Natural killer cell (primary cell): ENCODE measurements around the gene MRPL17. TPM values are rescaled to one million over a fixed set of nuclear protein-coding genes. Genes with fewer than 3 reads are reported as not detected.

Experiments
- ATAC-seq, 3 donors: fragments of 150-1000 bp in 2 of 3; fragments of 200-7000 bp in 1 of 3; cut with Tn5 transposase; 1 replicate in 1 of 3; 2 replicates in 2 of 3; pipeline ENCODE4 v1.10.0; 2021; ENCODE audit warnings: mild to moderate bottlenecking in 2 of 3, moderate library complexity in 2 of 3
- DNase-seq, 2 donors: peaks; one replicate each; pipeline versions ENCODE4 v3.0.0 to v3.0.0-alpha.2; 2013 to 2021; ENCODE audit warnings: mixed read lengths in 1 of 2
- H3K27ac ChIP-seq: one replicate; pipeline ENCODE4 v1.5.1; 2013; ENCODE audit warnings: mild to moderate bottlenecking, low read length
- H3K27me3 ChIP-seq: one replicate; pipeline ENCODE4 v1.6.1; 2013; ENCODE audit warnings: low read length; ENCODE audit not compliant: control insufficient read depth, insufficient read depth
- H3K36me3 ChIP-seq: one replicate; pipeline ENCODE4 v1.6.1; 2013; ENCODE audit warnings: low read length; ENCODE audit not compliant: control insufficient read depth, insufficient read depth
- H3K4me1 ChIP-seq: one replicate; pipeline ENCODE4 v1.6.1; 2013; ENCODE audit warnings: low read length; ENCODE audit not compliant: control insufficient read depth, insufficient read depth
- H3K4me3 ChIP-seq: one replicate; pipeline ENCODE4 v1.5.1; 2013; ENCODE audit warnings: low read length
- H3K9me3 ChIP-seq: one replicate; pipeline ENCODE4 v1.6.1; 2013; ENCODE audit warnings: low read length; ENCODE audit not compliant: control insufficient read depth, insufficient read depth
- H3K27ac Mint-ChIP-seq, 2 donors: one replicate each; pipeline ENCODE4 v1.8.0; 2022; ENCODE audit warnings: mild to moderate bottlenecking in 2 of 2, mixed read lengths in 2 of 2, moderate library complexity in 1 of 2
- H3K27me3 Mint-ChIP-seq, 2 donors: one replicate each; pipeline ENCODE4 v1.8.0; 2022; ENCODE audit warnings: low read depth in 2 of 2, mixed read lengths in 2 of 2
- H3K36me3 Mint-ChIP-seq: one replicate; pipeline ENCODE4 v1.8.0; 2022; ENCODE audit warnings: mixed read lengths
- H3K4me1 Mint-ChIP-seq, 2 donors: one replicate each; pipeline ENCODE4 v1.8.0; 2022; ENCODE audit warnings: mixed read lengths in 2 of 2
- H3K4me3 Mint-ChIP-seq: one replicate; pipeline ENCODE4 v1.8.0; 2022; ENCODE audit warnings: mild to moderate bottlenecking, moderate library complexity, mixed read lengths
- H3K9me3 Mint-ChIP-seq, 2 donors: one replicate each; pipeline ENCODE4 v1.8.0; 2022; ENCODE audit warnings: mixed read lengths in 2 of 2
- WGBS: methylation state at CpG from one replicate; pipeline ENCODE4 v1.1.7; 2013; ENCODE audit warnings: missing lambda C conversion rate; ENCODE audit not compliant: insufficient coverage; 5-methylcytosine and 5-hydroxymethylcytosine counted together
- intact Hi-C: fragments of 100-400 bp; cut with micrococcal nuclease; formaldehyde crosslinking; loops from one replicate; pipeline ENCODE4 v1.14.2; 2022
- total RNA-seq, 4 donors: library from RNA; stranded (reverse); fragments of 120-200 nt in 1 of 4; gene quantifications; one replicate each; pipeline versions ENCODE4 v1.2.3 to v1.2.4, GENCODE V29; 2013 to 2022
- TF ChIP-seq, protein P1 (sequence below): fragments of 200-600 bp; IDR thresholded peaks from one replicate; pipeline ENCODE4 v1.8.0; 2022; ENCODE audit warnings: antibody characterized with exemption

Gene MRPL17
- total RNA-seq, 3 donors from 2014 or later (not counting 1 experiment from before 2014, with no cell fraction given) = 9.0 to 11.8 (median 11.4) TPM

DNA sequence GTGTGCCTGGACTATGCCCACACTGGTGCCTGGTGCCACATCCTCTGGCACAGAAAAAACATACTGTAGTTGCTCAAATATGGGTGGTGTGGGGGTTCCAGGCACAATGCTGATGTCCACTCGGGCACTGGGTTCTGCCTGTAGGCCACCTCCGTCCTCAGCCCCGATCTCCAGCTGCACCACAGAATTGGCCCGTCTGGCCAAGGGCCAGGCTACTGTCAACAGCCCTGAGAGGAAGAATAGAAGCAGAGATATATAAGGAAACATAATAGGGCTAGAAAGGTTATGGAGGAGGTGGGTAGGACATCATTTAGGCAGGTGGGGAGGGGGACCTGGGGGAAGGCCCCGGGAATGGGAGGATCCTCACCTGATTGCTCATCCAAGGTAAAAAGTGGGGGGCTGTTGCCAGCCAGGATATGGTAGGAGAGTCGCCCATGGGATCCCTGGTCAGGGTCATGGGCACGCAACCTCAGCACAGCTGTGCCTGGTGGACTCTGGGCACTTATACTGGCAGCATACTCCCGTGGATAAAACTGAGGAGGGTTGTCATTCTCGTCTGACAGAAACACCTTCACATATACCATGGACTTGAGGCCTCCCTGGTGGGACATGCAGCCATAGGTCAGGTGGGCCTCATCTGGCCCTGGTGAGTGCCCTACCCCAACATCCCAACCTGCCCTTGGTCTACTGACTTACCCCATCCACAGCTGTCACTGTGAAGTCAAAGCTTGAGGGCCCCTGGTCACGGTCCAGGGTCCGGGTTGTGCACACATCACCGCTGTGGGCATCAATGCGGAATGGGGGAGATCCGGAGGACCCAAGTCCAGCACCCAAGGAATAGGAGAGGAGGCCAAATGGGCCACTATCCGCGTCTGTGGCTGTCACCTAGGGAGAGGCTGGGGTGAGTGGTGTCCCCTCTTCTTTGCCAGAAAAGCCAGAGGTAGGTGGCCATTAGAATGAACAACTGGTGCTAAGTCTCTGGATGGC lies 49.4 kb downstream of the MRPL17 start:
- TF ChIP-seq, protein P1, sequence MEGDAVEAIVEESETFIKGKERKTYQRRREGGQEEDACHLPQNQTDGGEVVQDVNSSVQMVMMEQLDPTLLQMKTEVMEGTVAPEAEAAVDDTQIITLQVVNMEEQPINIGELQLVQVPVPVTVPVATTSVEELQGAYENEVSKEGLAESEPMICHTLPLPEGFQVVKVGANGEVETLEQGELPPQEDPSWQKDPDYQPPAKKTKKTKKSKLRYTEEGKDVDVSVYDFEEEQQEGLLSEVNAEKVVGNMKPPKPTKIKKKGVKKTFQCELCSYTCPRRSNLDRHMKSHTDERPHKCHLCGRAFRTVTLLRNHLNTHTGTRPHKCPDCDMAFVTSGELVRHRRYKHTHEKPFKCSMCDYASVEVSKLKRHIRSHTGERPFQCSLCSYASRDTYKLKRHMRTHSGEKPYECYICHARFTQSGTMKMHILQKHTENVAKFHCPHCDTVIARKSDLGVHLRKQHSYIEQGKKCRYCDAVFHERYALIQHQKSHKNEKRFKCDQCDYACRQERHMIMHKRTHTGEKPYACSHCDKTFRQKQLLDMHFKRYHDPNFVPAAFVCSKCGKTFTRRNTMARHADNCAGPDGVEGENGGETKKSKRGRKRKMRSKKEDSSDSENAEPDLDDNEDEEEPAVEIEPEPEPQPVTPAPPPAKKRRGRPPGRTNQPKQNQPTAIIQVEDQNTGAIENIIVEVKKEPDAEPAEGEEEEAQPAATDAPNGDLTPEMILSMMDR = no peak
- no peak for DNase-seq
- Histone ChIP-seq H3K27me3 (no peaks in the 10 kb centered on the region), H3K36me3 (no peaks in the 10 kb centered on the region), H3K27ac (no peak overlapping the region), H3K4me1 (peaks cover 12% of the 10 kb centered on the region), H3K4me3 (no peak overlapping the region), H3K9me3 (no peaks in the 10 kb centered on the region)
- 95% methylated on average over 16 of the region's 16 CpGs for WGBS
- H3K36me3 Mint-ChIP-seq = no peaks in the 10 kb centered on the region
- intact Hi-C loops = no loop called here
- no peaks in the 10 kb centered on the region for H3K27me3 Mint-ChIP-seq
- H3K4me1 Mint-ChIP-seq = no peaks in the 10 kb centered on the region
- H3K27ac Mint-ChIP-seq = no peak overlapping the region
- H3K9me3 Mint-ChIP-seq = no peaks in the 10 kb centered on the region
- ATAC-seq = no peak
- H3K4me3 Mint-ChIP-seq = no peak overlapping the region

DNA sequence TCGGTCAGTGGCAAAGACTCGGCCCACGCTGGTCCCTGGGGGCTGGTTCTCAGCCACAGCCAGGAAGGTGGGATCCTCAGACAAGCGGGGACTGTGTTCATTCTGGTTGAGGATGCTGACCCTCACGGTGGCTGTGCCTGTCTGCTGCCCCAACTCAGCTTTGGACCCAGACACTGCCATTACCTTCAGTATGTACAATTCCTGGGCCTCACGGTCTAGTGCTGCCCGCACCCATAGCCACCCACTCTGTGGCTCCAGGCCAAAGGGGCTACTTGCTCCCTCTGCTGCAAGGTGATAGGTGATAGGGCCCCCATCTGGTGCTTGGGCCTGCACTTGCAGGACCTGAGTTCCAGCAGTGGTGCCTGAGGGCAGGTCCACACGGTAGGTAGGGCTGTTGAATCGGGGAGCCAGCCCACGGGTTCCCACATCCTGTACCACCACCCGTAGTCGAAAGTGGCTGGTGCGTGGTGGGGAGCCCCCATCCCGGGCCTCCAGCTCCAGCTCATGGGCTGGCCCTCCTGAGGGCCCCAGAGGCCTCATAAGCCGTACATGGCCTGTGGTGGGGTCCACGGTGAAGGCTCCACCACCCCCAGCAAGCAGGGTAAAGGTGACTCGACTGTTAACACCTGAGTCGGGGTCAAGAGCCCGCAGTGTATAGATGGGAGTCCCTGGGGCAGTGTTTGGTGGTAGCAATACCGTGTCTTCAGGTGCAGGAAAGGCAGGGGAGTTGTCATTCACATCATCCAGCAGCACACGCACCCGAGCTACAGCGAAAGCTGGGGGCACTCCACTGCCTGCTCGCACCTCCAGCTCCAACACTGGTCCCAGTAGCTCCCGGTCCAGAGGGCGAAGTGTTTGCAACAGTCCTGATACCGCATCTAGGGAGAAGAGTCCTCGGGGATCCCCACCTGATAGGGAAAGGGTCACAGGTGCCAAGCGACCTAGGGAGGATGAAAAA lies 50.7 kb downstream of the MRPL17 start:
- H3K9me3 Mint-ChIP-seq = no peaks in the 10 kb centered on the region
- no peak overlapping the region for H3K27ac ChIP-seq
- DNase-seq (no peak), ATAC-seq (no peak)
- H3K9me3 ChIP-seq = no peaks in the 10 kb centered on the region
- H3K27me3 ChIP-seq = no peaks in the 10 kb centered on the region
- H3K36me3 ChIP-seq = no peaks in the 10 kb centered on the region
- H3K4me1 ChIP-seq = peaks cover 15% of the 10 kb centered on the region
- H3K27me3 Mint-ChIP-seq = no peaks in the 10 kb centered on the region
- no peaks in the 10 kb centered on the region for H3K36me3 Mint-ChIP-seq
- TF ChIP-seq, protein P1 = no peak
- intact Hi-C loops = no loop called here
- H3K27ac Mint-ChIP-seq = no peak overlapping the region
- 90% methylated on average over 29 of the region's 29 CpGs for WGBS
- peaks cover 5 to 7% of the 10 kb centered on the region in 2 donors for H3K4me1 Mint-ChIP-seq
- H3K4me3 Mint-ChIP-seq = no peak overlapping the region
- no peak overlapping the region for H3K4me3 ChIP-seq

DNA sequence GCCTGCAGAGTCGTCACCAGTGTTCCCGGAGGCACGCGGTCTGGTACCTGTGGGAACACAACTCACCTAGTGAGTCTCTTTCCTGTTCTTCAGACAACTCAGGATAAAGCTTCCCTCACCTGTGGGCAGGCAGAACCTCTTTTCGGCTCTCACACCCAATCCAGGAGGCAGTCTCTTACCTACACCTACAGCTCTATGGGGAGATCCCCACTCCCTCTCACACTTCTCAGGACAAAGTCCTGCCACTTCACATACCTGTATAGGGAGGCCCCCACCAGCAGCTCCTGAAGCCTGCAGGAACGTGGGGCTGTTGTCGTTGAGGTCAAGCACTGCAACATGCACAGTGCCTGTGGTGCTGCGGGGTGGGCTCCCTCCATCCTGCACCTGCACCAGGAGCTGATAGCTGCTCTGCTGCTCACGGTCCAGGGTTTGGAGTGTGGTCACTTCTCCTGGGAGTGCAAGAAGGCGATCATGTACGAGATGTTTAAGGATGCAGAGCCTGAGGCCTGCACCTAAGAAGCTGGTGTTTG lies 51.7 kb downstream of the MRPL17 start:
- DNase-seq = no peak
- H3K27me3 Mint-ChIP-seq = no peaks in the 10 kb centered on the region
- Histone ChIP-seq H3K27ac (no peak overlapping the region), H3K4me1 (peaks cover 19% of the 10 kb centered on the region), H3K36me3 (no peaks in the 10 kb centered on the region), H3K9me3 (no peaks in the 10 kb centered on the region), H3K4me3 (no peak overlapping the region), H3K27me3 (no peaks in the 10 kb centered on the region)
- TF ChIP-seq, protein P1 = no peak
- H3K9me3 Mint-ChIP-seq = no peaks in the 10 kb centered on the region
- no peak for ATAC-seq
- H3K27ac Mint-ChIP-seq = no peak overlapping the region
- peaks cover 9% of the 10 kb centered on the region in 2 donors for H3K4me1 Mint-ChIP-seq
- intact Hi-C loops = no loop called here
- 91% methylated on average over 11 of the region's 11 CpGs for WGBS
- H3K4me3 Mint-ChIP-seq = no peak overlapping the region
- no peaks in the 10 kb centered on the region for H3K36me3 Mint-ChIP-seq
